ENCODE results near the gene SNX27. TPM values are rescaled to one million over a fixed set of nuclear protein-coding genes. Genes with fewer than 3 reads are reported as not detected.
A peak's percentile ranks its signal among the peaks of the same experiment; 100 is the strongest.

The SNX27 gene
- total RNA-seq (10 to 100 TPM; 26.9 to 37.8 (median 33.4) TPM), polyA plus RNA-seq (1 to 10 TPM; 6.5 to 7.1 TPM)
- long read RNA-seq, donor 1, full-length matches to known transcripts = 7 of 19 reads
- long read RNA-seq, donor 1, partial matches to known transcripts = 1 of 19 reads
- long read RNA-seq, donor 1, other reads (novel, unspliced or antisense) = 11 of 19 reads
- long read RNA-seq, donor 2, full-length matches to known transcripts = 14 of 38 reads
- long read RNA-seq, donor 2, partial matches to known transcripts = 3 of 38 reads
- long read RNA-seq, donor 2, other reads (novel, unspliced or antisense) = 21 of 38 reads
- long read RNA-seq, donor 3, full-length matches to known transcripts = 3 of 72 reads
- long read RNA-seq, donor 3, partial matches to known transcripts = 68 of 72 reads
- long read RNA-seq, donor 3, other reads (novel, unspliced or antisense) = 1 of 72 reads

DNA sequence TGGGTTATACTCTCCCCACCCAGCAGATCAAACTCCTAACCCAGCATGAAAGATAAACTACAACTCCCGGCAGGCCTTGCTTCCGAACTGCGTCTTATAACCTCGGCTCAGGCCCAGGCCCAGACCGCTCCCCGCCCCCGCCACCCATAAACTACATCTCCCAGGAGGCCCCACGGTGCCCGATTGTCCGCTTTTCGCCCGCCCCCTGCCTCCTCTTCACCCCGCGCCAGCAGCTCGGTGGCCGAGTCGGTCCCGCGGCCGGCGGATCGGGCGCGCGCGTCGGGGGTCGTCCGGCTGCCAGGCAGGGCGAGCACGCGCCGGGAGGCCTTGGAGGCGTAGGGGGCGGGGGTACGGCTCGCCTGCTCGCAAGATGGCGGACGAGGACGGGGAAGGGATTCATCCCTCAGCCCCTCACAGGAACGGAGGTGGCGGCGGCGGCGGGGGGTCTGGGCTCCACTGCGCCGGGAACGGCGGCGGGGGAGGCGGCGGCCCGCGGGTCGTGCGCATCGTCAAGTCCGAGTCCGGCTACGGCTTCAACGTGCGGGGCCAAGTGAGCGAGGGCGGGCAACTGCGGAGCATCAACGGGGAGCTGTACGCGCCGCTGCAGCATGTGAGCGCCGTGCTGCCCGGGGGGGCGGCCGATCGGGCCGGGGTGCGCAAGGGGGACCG, at the start of gene SNX27:
SNX27 (plus strand) TSS at position 219 of the 669 bp plus-strand sequence; CDS start at position 371, 152 bp downstream.
- intact Hi-C loops (cut with DNase I) = loop anchor here in 2 of 10 donors (5.0 to 10.0 kb wide), 2 partner anchors 80 to 113 kb away; partner anchors contain the start of gene RIIAD1 (in 1 of the 2)
- 0% methylated on average over 65 to 79 of the region's 79 CpGs for WGBS, 2 donors

DNA sequence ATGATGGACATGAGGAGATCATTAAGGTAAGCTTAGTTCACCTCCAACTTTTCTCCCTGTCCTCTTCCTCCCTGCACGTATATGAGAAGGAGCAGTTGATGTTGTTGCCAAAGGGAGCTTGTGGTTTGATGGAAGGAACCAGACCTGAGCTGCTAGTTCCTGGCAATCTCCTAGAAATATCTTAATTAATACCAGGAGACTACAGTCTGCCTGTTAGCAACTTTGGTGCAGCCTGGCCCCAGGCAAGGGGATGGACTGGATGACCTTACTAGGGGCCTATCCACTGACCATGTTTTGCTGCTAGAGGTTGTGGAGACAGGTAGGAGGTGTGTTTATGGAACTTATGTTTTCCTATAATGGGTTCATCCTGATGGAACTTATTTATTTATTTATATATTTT, 49.2 kb upstream of the SNX27 start:
- Histone ChIP-seq H3K4me1 (no peaks in the 10 kb centered on the region), H3K27ac (no peak overlapping the region), H3K27me3 (no peaks in the 10 kb centered on the region), H3K9me3 (no peaks in the 10 kb centered on the region), H3K36me3 (peaks cover 0 to 36% (median 6%) of the 10 kb centered on the region in 9 donors), H3K4me3 (no peak overlapping the region)
- ATAC-seq (no peak), DNase-seq (no peak)
- 83 to 100% methylated on average over 1 of the region's 1 CpG for WGBS, 2 donors
- TF ChIP-seq, protein P1, sequence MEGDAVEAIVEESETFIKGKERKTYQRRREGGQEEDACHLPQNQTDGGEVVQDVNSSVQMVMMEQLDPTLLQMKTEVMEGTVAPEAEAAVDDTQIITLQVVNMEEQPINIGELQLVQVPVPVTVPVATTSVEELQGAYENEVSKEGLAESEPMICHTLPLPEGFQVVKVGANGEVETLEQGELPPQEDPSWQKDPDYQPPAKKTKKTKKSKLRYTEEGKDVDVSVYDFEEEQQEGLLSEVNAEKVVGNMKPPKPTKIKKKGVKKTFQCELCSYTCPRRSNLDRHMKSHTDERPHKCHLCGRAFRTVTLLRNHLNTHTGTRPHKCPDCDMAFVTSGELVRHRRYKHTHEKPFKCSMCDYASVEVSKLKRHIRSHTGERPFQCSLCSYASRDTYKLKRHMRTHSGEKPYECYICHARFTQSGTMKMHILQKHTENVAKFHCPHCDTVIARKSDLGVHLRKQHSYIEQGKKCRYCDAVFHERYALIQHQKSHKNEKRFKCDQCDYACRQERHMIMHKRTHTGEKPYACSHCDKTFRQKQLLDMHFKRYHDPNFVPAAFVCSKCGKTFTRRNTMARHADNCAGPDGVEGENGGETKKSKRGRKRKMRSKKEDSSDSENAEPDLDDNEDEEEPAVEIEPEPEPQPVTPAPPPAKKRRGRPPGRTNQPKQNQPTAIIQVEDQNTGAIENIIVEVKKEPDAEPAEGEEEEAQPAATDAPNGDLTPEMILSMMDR (IDR thresholded peaks at IDR 0.05) = no peak
- intact Hi-C loops (cut with DNase I) = no loop called here

More for the DNA sequence above, at the start of gene SNX27:
- no peaks in the 10 kb centered on the region for H3K9me3 ChIP-seq
- peaks cover 0 to 12% (median 0%) of the 10 kb centered on the region in 9 donors for H3K36me3 ChIP-seq
- peak within 1 kb of the TSS; percentile 74 to 99 (median 98) for H3K4me3 ChIP-seq
- TF ChIP-seq, protein P1 (IDR thresholded peaks at IDR 0.05) = no peak
- H3K27ac ChIP-seq = peak within 1 kb of the TSS; percentile 83 to 98 (median 94)
- H3K4me1 ChIP-seq = peaks cover 0 to 58% (median 18%) of the 10 kb centered on the region in 9 donors
- ATAC-seq (peak; percentile 95 to 97 (median 97)), DNase-seq (peak; percentile 89 to 95)
- peaks cover 0 to 4% (median 0%) of the 10 kb centered on the region in 7 donors for H3K27me3 ChIP-seq

- no peak overlapping the region for H3K4me3 ChIP-seq
- H3K4me1 ChIP-seq = no peaks in the 10 kb centered on the region
- no peak overlapping the region for H3K27ac ChIP-seq
- H3K36me3 ChIP-seq = peaks cover 0 to 38% (median 6%) of the 10 kb centered on the region in 9 donors
- DNase-seq (no peak), ATAC-seq (no peak)
- WGBS, 2 donors = 48 to 94% methylated on average over 2 of the region's 2 CpGs
- intact Hi-C loops (cut with DNase I) = no loop called here
- TF ChIP-seq, protein P1 (IDR thresholded peaks at IDR 0.05) = no peak
- no peaks in the 10 kb centered on the region for H3K27me3 ChIP-seq
- H3K9me3 ChIP-seq = no peaks in the 10 kb centered on the region
Observed at GRCh38 chr1:151563376-151563775, 48.5 kb upstream of the SNX27 start.

DNA sequence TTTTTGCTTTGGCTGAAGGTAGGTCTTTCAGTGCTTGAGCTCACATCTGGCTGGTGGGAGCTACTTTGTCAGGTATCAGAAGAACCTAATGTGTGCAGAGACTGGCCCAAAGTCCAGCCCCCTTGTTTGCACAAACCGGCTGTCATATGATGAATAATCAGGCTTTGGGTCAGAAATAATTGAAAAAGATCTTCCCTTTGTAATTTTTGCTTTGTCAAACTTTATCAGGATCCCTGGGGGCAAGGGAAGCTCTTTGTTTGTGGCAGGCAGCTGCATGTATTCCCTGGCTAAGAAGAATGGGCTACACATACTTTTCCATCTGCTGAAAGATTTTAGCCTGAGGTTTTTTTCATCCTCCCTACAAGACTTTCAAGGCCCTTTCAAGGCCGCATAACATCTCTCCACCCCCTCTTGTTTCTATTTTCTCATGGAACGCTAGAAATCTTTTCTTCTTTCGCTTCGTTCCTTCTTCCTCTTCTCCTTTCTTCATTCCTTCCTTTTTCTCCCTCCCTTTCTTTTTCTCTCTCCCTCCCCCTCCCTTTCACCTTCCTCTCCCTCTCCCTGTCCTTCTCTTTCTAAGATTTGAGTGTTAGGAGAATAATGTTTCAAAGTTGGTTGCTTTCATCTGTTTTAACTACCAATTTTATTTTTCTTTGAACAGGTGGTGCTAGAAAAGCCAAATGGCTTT, 46.2 kb upstream of the SNX27 start:
- H3K9me3 ChIP-seq = no peaks in the 10 kb centered on the region
- DNase-seq (no peak), ATAC-seq (no peak)
- intact Hi-C loops (cut with DNase I) = no loop called here
- no peak overlapping the region for H3K4me3 ChIP-seq
- H3K4me1 ChIP-seq = no peaks in the 10 kb centered on the region
- TF ChIP-seq, protein P1 (IDR thresholded peaks at IDR 0.05) = no peak
- H3K36me3 ChIP-seq = peaks cover 0 to 60% (median 6%) of the 10 kb centered on the region in 9 donors
- no peaks in the 10 kb centered on the region for H3K27me3 ChIP-seq
- 51 to 74% methylated on average over 5 of the region's 5 CpGs for WGBS, 2 donors
- no peak overlapping the region for H3K27ac ChIP-seq
